T-helper 1 cell (primary cell): ENCODE results near the gene DIPK1A.
A peak's percentile ranks its signal among the peaks of the same experiment; 100 is the strongest.

Experiments
- DNase-seq, 5 donors: peaks; one replicate each; pipeline ENCODE4 v3.0.0-alpha.2; 2012 to 2020
- total RNA-seq, 4 donors: gene quantifications; one replicate each; lab custom pipeline; 2026; lab: John Stamatoyannopoulos, UW

DIPK1A gene
- 8.0 to 17.1 (median 12.6) reads per million in 4 donors for total RNA-seq

DNA sequence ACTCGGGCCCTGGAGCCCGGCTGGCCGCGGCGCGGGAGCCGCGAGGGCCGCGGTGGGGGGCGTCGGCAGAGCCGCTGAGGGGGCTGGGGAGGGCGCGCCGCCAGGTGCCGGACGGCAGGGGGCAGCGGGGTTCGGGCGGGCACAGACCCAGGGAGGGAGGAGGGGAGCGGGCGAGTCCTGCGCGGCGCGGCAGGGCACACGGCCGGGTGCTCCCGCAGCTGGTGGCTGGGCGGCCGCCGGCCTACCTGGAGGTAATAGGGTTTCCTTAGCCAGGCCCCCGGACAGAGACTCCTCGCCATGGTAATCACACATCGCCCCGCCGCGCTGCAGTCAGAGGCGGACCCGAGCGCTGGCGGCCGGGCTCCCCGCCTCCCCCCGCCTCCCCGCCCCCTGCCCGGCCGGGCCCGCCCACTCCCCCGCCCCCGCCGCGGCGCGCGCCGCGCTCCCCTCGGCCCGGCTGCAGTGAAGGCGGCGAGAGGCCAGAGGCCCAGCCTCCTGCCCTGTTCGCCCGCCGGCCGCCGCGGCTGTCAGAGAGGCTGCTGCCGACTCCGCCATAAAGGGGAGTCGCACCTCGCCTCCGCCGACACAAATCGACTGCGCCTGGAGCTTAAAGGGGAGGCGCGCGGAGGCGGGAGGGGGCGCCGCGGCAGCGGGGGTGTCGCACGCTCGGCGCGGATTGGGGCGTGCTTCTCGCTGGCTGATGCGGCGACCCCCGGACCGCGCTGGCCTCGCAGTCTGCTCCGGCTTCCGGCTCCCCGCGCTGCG, at the start of gene DIPK1A:
DIPK1A (minus strand) TSS at position 332 of the 765 bp plus-strand sequence; CDS start at position 299, 33 bp downstream.
- DNase-seq = peak; percentile 51 to 82 (median 62)

DNA sequence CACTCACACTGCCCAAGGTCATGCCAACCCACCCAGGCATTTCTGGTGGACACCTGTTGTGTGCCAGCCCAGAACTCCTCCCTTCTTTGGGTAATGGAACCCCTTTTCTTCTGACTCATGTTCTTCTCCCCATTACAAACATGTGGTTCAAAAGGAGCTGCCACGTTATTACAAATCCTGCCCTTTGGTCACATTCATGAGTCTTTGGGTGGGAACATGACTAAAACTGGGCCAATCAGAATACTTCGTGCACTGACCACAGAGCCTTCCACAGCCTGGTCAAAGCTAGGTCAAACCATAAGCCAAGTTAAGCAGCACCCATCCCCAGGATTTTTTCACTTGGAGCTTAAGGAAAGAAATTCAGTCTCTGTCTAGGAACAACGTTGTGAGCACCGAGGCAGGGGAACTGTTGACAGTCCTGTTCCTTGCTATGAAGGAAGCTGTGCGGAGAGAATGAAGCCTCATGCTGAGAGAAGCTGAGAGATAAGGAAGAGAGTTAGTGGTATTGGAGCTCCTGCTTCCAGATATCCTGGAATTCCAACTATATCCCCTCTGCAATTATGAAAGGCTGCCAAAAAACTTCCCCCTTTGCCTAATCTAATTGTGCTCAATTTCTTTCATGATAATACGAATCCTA, 46.8 kb upstream of the DIPK1A start:
- no peak for DNase-seq

GRCh38 chr1:93005252-93005598, 44.0 kb upstream of the DIPK1A start:
- no peak for DNase-seq

GRCh38 chr1:93004566-93005251, 43.4 kb upstream of the DIPK1A start:
- DNase-seq = no peak

- DNase-seq = no peak
These were observed 42.7 kb upstream of the DIPK1A start for GRCh38 chr1:93003981-93004380.

- no peak for DNase-seq
These were observed 41.5 kb upstream of the DIPK1A start for GRCh38 chr1:93002781-93003180.

DNA sequence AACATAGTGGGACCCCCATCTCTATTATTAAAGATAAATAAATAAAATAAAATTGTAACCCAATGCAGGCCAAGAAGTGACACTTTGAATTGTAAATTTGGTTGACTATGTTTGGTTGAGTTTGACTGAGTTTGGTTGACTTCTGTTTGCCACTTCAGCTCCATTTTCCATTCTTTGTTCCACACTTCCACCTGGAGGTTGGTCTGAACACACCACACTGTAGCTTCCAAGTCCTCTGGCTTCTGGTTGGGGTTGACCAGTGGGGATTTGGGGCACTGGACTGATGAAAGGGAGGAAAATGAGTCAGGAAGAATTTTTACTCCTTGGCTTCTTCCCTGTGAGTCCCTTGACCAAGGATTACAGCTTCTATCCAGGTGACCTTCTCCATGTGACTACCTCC, 40.6 kb upstream of the DIPK1A start:
- DNase-seq = no peak

DNA sequence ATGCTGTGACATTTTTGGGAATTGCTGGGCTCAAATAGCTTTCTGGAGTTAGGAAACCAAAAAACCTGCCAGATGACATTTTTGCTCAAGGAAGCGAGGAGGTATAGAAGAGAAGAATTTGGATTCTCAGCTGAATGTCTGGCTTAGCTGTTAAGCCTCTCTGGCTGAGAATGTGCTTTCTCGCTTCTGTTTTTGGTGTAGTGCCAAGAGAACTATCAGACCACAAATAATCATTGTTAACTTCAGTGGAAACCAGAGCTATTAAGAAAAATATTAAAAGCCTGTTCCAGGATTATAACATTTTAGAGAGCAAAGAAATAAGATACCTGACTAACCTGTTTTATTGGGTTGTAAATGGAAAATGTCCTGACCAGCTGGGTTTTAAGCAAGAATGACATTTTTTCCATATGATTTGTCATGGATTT, 39.5 kb upstream of the DIPK1A start:
- DNase-seq = no peak

GRCh38 chr1:93000291-93000690, 39.0 kb upstream of the DIPK1A start:
- DNase-seq = no peak

GRCh38 chr1:92998821-92999220, 37.6 kb upstream of the DIPK1A start:
- no peak for DNase-seq

GRCh38 chr1:92995441-92996430, 34.5 kb upstream of the DIPK1A start:
- no peak for DNase-seq

DNA sequence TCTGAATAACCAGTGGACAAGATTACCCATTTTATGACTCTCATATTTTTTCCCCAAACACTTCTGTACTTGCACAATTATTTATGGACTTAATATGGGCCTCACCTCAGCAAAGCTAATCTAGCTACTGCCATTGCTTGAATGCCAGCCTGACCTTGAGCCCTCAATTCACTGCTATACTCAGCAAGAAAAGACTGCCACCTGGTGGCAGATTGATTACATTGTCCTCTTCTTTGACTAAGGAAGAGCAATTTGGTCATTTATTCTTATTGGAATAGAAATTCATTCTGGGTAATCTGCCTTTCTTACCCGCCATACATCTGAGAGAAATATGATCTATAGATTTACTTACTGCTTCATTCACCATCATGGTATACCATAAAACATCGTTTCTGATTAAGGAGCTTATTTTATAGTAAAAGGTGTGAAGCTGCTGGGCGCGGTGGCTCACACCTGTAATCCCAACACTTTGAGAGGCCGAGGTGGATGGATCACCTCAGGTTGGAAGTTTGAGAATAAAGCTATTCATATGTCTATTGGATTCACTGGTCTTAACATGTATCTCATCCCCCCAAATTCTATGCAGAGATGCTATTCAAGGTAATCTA, 32.9 kb upstream of the DIPK1A start:
- peak; percentile 33 to 86 (median 74) for DNase-seq

GRCh38 chr1:92993581-92993980, 32.3 kb upstream of the DIPK1A start:
- no peak for DNase-seq

- DNase-seq = no peak
These were observed 31.6 kb upstream of the DIPK1A start for GRCh38 chr1:92992877-92993276.

GRCh38 chr1:92992054-92992453, 30.8 kb upstream of the DIPK1A start:
- no peak for DNase-seq

GRCh38 chr1:92990828-92991227, 29.6 kb upstream of the DIPK1A start:
- peak in 1 of 5 donors; percentile 80 for DNase-seq

- DNase-seq = no peak
These were observed 28.8 kb upstream of the DIPK1A start for GRCh38 chr1:92989936-92990583.

- DNase-seq = no peak
These were observed 28.0 kb upstream of the DIPK1A start for GRCh38 chr1:92989253-92989652.

DNA sequence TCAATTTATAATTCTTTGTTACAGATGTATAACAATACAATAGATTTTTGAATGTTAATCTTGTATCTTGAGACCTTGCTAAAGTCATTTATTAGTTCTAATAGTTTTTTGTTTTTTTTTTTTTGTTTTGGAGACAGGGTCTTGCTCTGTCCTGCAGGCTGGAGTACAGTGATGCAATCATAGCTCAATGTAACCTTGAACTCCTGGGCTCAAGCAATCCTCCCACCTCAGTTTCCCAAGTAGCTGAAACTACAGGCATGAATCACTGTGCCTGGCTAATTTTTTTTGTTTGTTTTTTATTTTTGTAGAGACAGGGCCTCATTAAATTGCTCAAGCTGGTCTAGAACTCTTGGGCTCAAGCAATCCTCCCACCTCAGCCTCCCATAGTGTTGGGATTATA, 26.2 kb upstream of the DIPK1A start:
- no peak for DNase-seq

DNA sequence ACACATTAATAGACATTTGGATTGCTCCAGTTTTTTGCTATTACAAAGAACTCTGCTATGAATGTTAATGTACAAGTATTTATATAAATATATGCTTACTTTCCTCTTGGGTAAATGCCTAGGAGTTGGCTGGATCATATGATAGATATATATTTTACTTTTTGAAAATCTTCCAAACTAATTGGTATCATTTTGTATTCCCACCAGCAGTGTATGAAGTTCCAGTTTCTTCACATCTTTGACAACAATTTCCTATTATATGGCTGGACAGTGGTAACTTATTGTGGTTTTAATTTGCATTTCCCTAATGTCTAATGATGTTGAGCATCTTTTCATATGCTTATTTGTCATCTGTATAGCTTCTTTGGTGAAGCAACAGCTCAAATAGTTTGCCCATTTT, 23.8 kb upstream of the DIPK1A start:
- no peak for DNase-seq
